ENCODE results near the gene DVL2. TPM values are rescaled to one million over a fixed set of nuclear protein-coding genes. Genes with fewer than 3 reads are reported as not detected.

Gene DVL2
- total RNA-seq, 1 experiment from 2014 or later, result 45.7 TPM

- CTCF ChIA-PET, result no interaction called here
- DNase-seq, result no peak
- intact Hi-C loops (cut with micrococcal nuclease; ENCODE audit: unreplicated experiment), result no loop called here
- TF ChIP-seq, protein P1, sequence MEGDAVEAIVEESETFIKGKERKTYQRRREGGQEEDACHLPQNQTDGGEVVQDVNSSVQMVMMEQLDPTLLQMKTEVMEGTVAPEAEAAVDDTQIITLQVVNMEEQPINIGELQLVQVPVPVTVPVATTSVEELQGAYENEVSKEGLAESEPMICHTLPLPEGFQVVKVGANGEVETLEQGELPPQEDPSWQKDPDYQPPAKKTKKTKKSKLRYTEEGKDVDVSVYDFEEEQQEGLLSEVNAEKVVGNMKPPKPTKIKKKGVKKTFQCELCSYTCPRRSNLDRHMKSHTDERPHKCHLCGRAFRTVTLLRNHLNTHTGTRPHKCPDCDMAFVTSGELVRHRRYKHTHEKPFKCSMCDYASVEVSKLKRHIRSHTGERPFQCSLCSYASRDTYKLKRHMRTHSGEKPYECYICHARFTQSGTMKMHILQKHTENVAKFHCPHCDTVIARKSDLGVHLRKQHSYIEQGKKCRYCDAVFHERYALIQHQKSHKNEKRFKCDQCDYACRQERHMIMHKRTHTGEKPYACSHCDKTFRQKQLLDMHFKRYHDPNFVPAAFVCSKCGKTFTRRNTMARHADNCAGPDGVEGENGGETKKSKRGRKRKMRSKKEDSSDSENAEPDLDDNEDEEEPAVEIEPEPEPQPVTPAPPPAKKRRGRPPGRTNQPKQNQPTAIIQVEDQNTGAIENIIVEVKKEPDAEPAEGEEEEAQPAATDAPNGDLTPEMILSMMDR (IDR thresholded peaks at IDR 0.05; ENCODE audit: unreplicated experiment), result no peak
- Mint-ChIP-seq H3K36me3 (ENCODE audit: insufficient read depth, unreplicated experiment) (peaks cover 51% of the 10 kb centered on the region), H3K27me3 (ENCODE audit: unreplicated experiment) (no peaks in the 10 kb centered on the region), H3K27ac (ENCODE audit: unreplicated experiment) (no peak overlapping the region), H3K4me3 (ENCODE audit: low read depth, unreplicated experiment) (no peak overlapping the region), H3K4me1 (ENCODE audit: low read depth, unreplicated experiment) (peaks cover 17% of the 10 kb centered on the region), H3K9me3 (ENCODE audit: low read depth, unreplicated experiment) (no peaks in the 10 kb centered on the region)
- no TSS peak for BruUV-seq (replicated peaks)
These were observed 5.4 kb downstream of the DVL2 start for GRCh38 chr17:7228920-7229319.

DNA sequence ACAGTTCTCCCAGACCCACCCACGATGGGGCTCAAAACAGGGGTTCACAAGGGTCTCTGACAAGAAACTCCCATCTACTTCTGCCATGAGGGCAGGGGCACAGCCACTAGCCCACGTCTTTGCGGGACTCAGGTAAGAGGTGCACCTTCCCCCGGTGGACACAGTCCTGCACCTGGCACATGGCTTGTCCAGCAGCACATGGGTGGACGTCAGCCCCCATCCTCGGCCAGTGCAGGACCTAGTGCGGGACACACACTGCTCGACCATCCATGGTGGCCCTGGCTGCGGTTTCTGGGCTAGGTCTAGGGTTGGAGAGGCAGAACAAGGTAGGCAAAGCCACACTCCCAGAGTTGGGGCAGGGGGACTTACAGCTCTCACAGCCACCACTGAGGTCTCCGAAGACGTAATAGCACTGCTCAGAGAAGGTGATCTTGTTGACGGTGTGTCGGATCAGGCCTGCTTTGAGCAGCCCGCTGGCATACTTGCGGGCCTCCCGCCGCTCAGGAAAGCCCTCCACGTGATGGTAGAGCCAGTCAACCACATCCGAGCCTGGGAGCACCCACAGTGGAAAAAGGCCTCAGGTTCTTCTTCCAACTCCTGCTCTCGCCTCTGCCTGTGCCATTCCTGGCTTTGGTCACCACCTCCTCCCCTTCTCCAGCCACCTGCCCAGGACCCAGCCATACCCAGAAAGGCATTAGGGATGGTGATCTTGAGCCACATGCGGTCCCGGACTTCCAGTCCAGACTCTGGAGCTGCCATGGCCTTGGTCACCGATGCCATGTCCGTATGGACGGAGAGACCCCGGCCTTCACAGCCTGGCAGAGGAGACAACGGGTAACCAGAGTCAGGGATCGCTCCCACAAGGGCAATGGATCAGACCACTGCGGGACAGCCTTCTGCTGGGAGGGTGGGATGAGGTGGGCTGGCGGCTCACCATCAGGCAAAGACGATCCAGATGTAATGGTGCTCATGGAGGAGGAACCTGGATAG, 7.3 kb downstream of the DVL2 start:
- CTCF ChIA-PET, result no interaction called here
- TF ChIP-seq, protein P1 (IDR thresholded peaks at IDR 0.05; ENCODE audit: unreplicated experiment), result no peak
- Mint-ChIP-seq H3K36me3 (ENCODE audit: insufficient read depth, unreplicated experiment) (peaks cover 49% of the 10 kb centered on the region), H3K9me3 (ENCODE audit: low read depth, unreplicated experiment) (no peaks in the 10 kb centered on the region), H3K4me3 (ENCODE audit: low read depth, unreplicated experiment) (no peak overlapping the region), H3K27ac (ENCODE audit: unreplicated experiment) (no peak overlapping the region), H3K27me3 (ENCODE audit: unreplicated experiment) (no peaks in the 10 kb centered on the region), H3K4me1 (ENCODE audit: low read depth, unreplicated experiment) (peaks cover 11% of the 10 kb centered on the region)
- no TSS peak for BruUV-seq (replicated peaks)
- no peak for DNase-seq
- intact Hi-C loops (cut with micrococcal nuclease; ENCODE audit: unreplicated experiment), result no loop called here

DNA sequence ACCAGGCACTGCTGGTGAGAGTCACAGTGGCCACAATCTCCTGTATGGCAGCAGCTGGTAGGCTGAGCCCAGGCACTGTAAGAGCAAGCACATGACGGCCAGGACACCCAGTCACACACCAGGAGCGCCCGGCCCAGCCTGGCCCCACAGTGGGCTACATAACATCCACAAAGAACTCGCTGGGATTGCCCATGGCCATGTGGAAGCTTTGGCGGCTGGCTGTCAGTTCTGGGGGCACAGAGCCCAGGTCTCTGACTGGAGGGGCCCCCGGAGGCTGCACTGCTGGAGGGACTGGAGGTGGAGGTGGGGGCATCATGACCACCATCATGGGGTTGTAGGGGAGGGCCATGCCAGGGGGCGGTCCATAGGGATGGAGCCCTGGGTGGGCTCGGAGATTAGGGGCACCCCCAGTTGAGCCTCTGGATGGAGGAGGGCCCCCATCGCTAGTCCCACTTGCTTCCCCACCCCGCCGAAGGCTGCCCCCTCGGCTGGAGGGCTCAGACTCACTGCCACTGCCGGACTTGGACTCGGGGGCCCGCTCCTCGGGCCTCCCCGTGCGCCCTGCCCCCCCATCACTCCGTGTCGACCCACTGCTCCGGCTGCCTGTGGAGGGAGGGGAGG, 8.5 kb downstream of the DVL2 start:
- no peak for DNase-seq
- BruUV-seq (replicated peaks), result no TSS peak
- intact Hi-C loops (cut with micrococcal nuclease; ENCODE audit: unreplicated experiment), result no loop called here
- TF ChIP-seq, protein P1 (IDR thresholded peaks at IDR 0.05; ENCODE audit: unreplicated experiment), result no peak
- CTCF ChIA-PET, result no interaction called here
- Mint-ChIP-seq H3K4me1 (ENCODE audit: low read depth, unreplicated experiment) (peaks cover 4% of the 10 kb centered on the region), H3K27ac (ENCODE audit: unreplicated experiment) (no peak overlapping the region), H3K4me3 (ENCODE audit: low read depth, unreplicated experiment) (no peak overlapping the region), H3K36me3 (ENCODE audit: insufficient read depth, unreplicated experiment) (peaks cover 56% of the 10 kb centered on the region), H3K27me3 (ENCODE audit: unreplicated experiment) (no peaks in the 10 kb centered on the region), H3K9me3 (ENCODE audit: low read depth, unreplicated experiment) (no peaks in the 10 kb centered on the region)

- intact Hi-C loops (cut with micrococcal nuclease; ENCODE audit: unreplicated experiment), result no loop called here
- BruUV-seq (replicated peaks), result no TSS peak
- no peaks in the 10 kb centered on the region for H3K9me3 Mint-ChIP-seq (ENCODE audit: low read depth, unreplicated experiment)
- no peak overlapping the region for H3K4me3 Mint-ChIP-seq (ENCODE audit: low read depth, unreplicated experiment)
- no peak for DNase-seq
- CTCF ChIA-PET, result no interaction called here
- H3K36me3 Mint-ChIP-seq (ENCODE audit: insufficient read depth, unreplicated experiment), result peaks cover 67% of the 10 kb centered on the region
- no peak overlapping the region for H3K27ac Mint-ChIP-seq (ENCODE audit: unreplicated experiment)
- H3K4me1 Mint-ChIP-seq (ENCODE audit: low read depth, unreplicated experiment), result no peaks in the 10 kb centered on the region
- TF ChIP-seq, protein P1 (IDR thresholded peaks at IDR 0.05; ENCODE audit: unreplicated experiment), result no peak
- H3K27me3 Mint-ChIP-seq (ENCODE audit: unreplicated experiment), result no peaks in the 10 kb centered on the region
These were observed 9.6 kb downstream of the DVL2 start for GRCh38 chr17:7224661-7225111.

Measured in Calu3 (cell line).